Aorta (tissue), 5 donors: Measurements from ENCODE around the gene STXBP4. TPM values are rescaled to one million over a fixed set of nuclear protein-coding genes. Genes with fewer than 3 reads are reported as not detected.

Source experiments
- ATAC-seq: fragments of 200-7000 bp; cut with Tn5 transposase; one replicate; pipeline ENCODE4 v1.9.1; 2022; ENCODE audit warnings: moderate library complexity; ENCODE audit not compliant: low FRiP score
- DNase-seq, 2 donors: peaks; one replicate each; pipeline ENCODE4 v3.0.0-alpha.2; 2020
- H3K27ac ChIP-seq, 2 donors: one replicate each; pipeline ENCODE4 v1.5.1; 2013; ENCODE audit warnings: low read length in 2 of 2, mild to moderate bottlenecking in 2 of 2, moderate library complexity in 2 of 2, control low read depth in 1 of 2, inconsistent platforms in 1 of 2, low read depth in 1 of 2
- H3K27me3 ChIP-seq, 2 donors: one replicate each; pipeline ENCODE4 v1.6.1; 2013; ENCODE audit warnings: control low read depth in 1 of 2, low read length in 1 of 2, mild to moderate bottlenecking in 1 of 2, moderate library complexity in 1 of 2; ENCODE audit not compliant: insufficient read depth in 2 of 2, control insufficient read depth in 1 of 2
- H3K36me3 ChIP-seq, 2 donors: one replicate each; pipeline ENCODE4 v1.6.1; 2013; ENCODE audit warnings: control low read depth in 1 of 2, low read length in 1 of 2, mild to moderate bottlenecking in 1 of 2; ENCODE audit not compliant: insufficient read depth in 2 of 2, control insufficient read depth in 1 of 2
- H3K4me1 ChIP-seq, 2 donors: one replicate each; pipeline ENCODE4 v1.6.1; 2013; ENCODE audit warnings: low read length in 2 of 2, control low read depth in 1 of 2, mild to moderate bottlenecking in 1 of 2, moderate library complexity in 1 of 2; ENCODE audit not compliant: insufficient read depth in 2 of 2, control insufficient read depth in 1 of 2
- H3K4me3 ChIP-seq, 2 donors: one replicate each; pipeline ENCODE4 v1.5.1; 2013; ENCODE audit warnings: low read length in 2 of 2, control low read depth in 1 of 2, mild to moderate bottlenecking in 1 of 2
- H3K9me3 ChIP-seq: one replicate; pipeline ENCODE4 v1.6.1; 2013; ENCODE audit warnings: mild to moderate bottlenecking, low read length; ENCODE audit not compliant: control insufficient read depth
- WGBS, 2 donors: extraction: QIAGEN DNeasy Blood & Tissue Kit; methylation state at CpG; one replicate each; pipeline ENCODE4 v1.1.7; 2013; 5-methylcytosine and 5-hydroxymethylcytosine counted together
- intact Hi-C, 2 donors: fragments of 100-400 bp; cut with DNase I; formaldehyde crosslinking; loops; one replicate each; pipeline versions ENCODE4 v1.14.2 to v1.15.0; 2022
- polyA plus RNA-seq, 2 donors: library from polyadenylated mRNA; stranded (reverse); fragments of 200-250 nt; gene quantifications; one replicate each; pipeline ENCODE4 v1.2.3, GENCODE V29; 2013
- total RNA-seq, 2 donors: library from RNA; stranded (reverse); fragmentation: NEBNext Ultra II Directional; extraction: Animal tissue kit (Norgen Biotek cat#: 25700); gene quantifications; one replicate each; pipeline ENCODE4 v1.2.1, GENCODE V29; 2021
- donor health status: healthy with polysubstance abuse.
- donor health status: Bipolar disorder and iron deficiency.
- donor health status: DM: no; HTN: no; CAD: no.
- donor health status: DM: no; HTN: no; CAD: no.
- donor health status: DM: yes; HTN: yes; CAD: no.

Gene STXBP4
- total and polyA plus RNA-seq, 4 donors, result 0.75 to 21.5 (median 12.2) TPM

- 84 to 96% methylated on average over 1 of the region's 1 CpG for WGBS, 2 donors
- DNase-seq, result no peak
- no peaks in the 10 kb centered on the region for H3K4me1 ChIP-seq
- no peaks in the 10 kb centered on the region for H3K36me3 ChIP-seq
- intact Hi-C loops, result loop anchor here in 1 of 2 donors (5.0 kb wide), 2 partner anchors 306 to 356 kb away; no protein-coding TSS in a partner anchor
- no peak overlapping the region for H3K4me3 ChIP-seq
- no peak overlapping the region for H3K27ac ChIP-seq
- H3K27me3 ChIP-seq, result no peaks in the 10 kb centered on the region
- no peaks in the 10 kb centered on the region for H3K9me3 ChIP-seq
- ATAC-seq, result no peak
These were observed 23.0 kb downstream of the STXBP4 start for GRCh38 chr17:54991567-54991966.

DNA sequence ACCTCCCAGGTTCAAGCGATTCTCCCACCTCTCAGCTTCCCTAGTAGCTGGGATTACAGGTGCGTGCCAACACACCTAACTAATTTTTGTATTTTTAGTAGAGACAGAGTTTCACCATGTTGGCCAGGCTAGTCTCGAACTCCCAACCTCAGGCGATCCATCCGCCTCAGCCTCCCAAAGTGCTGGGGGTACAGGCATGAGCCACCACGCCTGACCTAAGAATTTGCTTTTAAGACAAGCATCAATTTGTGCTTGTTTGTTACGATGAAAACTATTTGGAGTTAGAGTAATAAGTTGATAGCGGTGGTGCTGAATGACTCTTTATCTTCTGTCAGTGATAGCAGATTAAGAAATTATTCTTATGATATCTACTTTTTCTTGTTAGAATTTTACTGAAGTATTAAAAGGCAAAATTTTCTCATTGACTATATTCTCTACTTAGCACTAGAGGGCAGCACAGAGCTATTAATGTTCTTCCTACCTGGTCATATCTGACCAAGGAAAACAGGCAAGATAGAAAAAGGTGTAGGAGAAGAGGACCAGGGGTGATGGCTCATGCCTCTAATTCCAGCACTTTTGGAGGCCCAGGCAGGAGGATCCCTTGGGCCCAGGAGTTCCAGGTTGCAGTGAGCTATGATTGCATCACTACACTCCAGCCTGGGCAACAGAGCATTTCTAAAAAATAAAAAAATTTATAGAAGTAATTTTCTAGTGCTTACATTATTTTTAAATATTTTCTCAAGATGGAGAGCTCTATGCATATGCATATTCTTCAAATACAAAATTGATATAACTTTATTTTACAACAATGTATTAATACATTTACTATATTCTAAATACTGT is 24.5 kb downstream of the STXBP4 start:
- WGBS, 2 donors, result 80 to 83% methylated on average over 8 of the region's 8 CpGs
- no peak for ATAC-seq

DNA sequence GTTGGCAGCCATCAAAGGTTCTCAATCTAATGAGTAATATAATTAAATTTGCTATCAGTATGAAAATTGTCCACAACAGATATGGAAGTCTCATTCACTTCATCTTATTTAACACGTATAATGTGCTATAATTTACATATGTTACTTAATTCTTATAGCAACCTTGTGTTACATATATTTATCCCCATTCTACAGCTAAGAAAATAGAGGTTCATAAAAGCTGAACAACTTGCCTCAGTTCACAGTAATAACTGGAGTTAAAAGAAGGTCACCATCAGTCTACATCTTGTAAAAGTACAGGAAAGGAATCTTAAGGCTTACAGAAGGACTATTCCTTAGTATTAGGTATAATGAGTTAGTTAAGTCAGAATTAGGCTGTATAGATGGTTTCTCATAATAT is 27.9 kb downstream of the STXBP4 start:
- no peaks in the 10 kb centered on the region for H3K27me3 ChIP-seq
- H3K27ac ChIP-seq, result no peak overlapping the region
- no peaks in the 10 kb centered on the region for H3K36me3 ChIP-seq
- H3K9me3 ChIP-seq, result no peaks in the 10 kb centered on the region
- intact Hi-C loops, result loop anchor here (5.0 kb wide), 2 partner anchors 351 to 361 kb away; no protein-coding TSS in a partner anchor
- H3K4me1 ChIP-seq, result no peaks in the 10 kb centered on the region
- WGBS, 2 donors, result 93 to 95% methylated on average over 1 of the region's 1 CpG
- no peak overlapping the region for H3K4me3 ChIP-seq
- ATAC-seq (no peak), DNase-seq (no peak)

More for the DNA sequence above, 24.5 kb downstream of the STXBP4 start:
- Histone ChIP-seq H3K27me3 (no peaks in the 10 kb centered on the region), H3K4me3 (no peak overlapping the region), H3K9me3 (no peaks in the 10 kb centered on the region), H3K4me1 (no peaks in the 10 kb centered on the region), H3K36me3 (no peaks in the 10 kb centered on the region), H3K27ac (no peak overlapping the region)
- intact Hi-C loops, result loop anchor here in 1 of 2 donors (5.0 kb wide), 2 partner anchors 304 to 354 kb away; no protein-coding TSS in a partner anchor
- DNase-seq, result no peak

- no peak overlapping the region for H3K27ac ChIP-seq
These were observed 33.9 kb downstream of the STXBP4 start for GRCh38 chr17:55002458-55002857.

GRCh38 chr17:55004484-55004883 is 35.9 kb downstream of the STXBP4 start:
- no peak for ATAC-seq
- DNase-seq, result no peak
- H3K36me3 ChIP-seq, result peaks cover 0 to 2% of the 10 kb centered on the region in 2 donors
- H3K27ac ChIP-seq, result no peak overlapping the region
- no peak overlapping the region for H3K4me3 ChIP-seq
- no peaks in the 10 kb centered on the region for H3K9me3 ChIP-seq
- intact Hi-C loops, result loop anchor here in 1 of 2 donors (10.0 kb wide), 1 partner anchor 60 kb away; no protein-coding TSS in a partner anchor
- no peaks in the 10 kb centered on the region for H3K4me1 ChIP-seq
- WGBS, 2 donors, result 84 to 88% methylated on average over 5 of the region's 5 CpGs
- no peaks in the 10 kb centered on the region for H3K27me3 ChIP-seq

More at GRCh38 chr17:55002458-55002857, 33.9 kb downstream of the STXBP4 start:
- Histone ChIP-seq H3K9me3 (no peaks in the 10 kb centered on the region), H3K36me3 (no peaks in the 10 kb centered on the region), H3K27me3 (no peaks in the 10 kb centered on the region), H3K4me1 (no peaks in the 10 kb centered on the region), H3K4me3 (no peak overlapping the region)
- DNase-seq, result no peak
- intact Hi-C loops, result loop anchor here in 1 of 2 donors (10.0 kb wide), 1 partner anchor 62 kb away; no protein-coding TSS in a partner anchor
- no peak for ATAC-seq

- H3K36me3 ChIP-seq, result peaks cover 0 to 2% of the 10 kb centered on the region in 2 donors
- no peaks in the 10 kb centered on the region for H3K27me3 ChIP-seq
- H3K4me3 ChIP-seq, result no peak overlapping the region
- ATAC-seq, result no peak
- 95 to 99% methylated on average over 1 of the region's 1 CpG for WGBS, 2 donors
- no peaks in the 10 kb centered on the region for H3K4me1 ChIP-seq
- DNase-seq, result no peak
- intact Hi-C loops, result loop anchor here in 1 of 2 donors (10.0 kb wide), 1 partner anchor 59 kb away; no protein-coding TSS in a partner anchor
- H3K27ac ChIP-seq, result no peak overlapping the region
- no peaks in the 10 kb centered on the region for H3K9me3 ChIP-seq
These were observed 37.0 kb downstream of the STXBP4 start for GRCh38 chr17:55005520-55005919.

- no peaks in the 10 kb centered on the region for H3K27me3 ChIP-seq
- no peak overlapping the region for H3K27ac ChIP-seq
- H3K36me3 ChIP-seq, result no peaks in the 10 kb centered on the region
- ATAC-seq (no peak), DNase-seq (no peak)
- H3K4me1 ChIP-seq, result peaks cover 0 to 4% of the 10 kb centered on the region in 2 donors
- H3K4me3 ChIP-seq, result no peak overlapping the region
- no peaks in the 10 kb centered on the region for H3K9me3 ChIP-seq
- intact Hi-C loops, result no loop called here
- WGBS, 2 donors, result 0 to 4% methylated on average over 1 of the region's 1 CpG
These were observed 55.1 kb downstream of the STXBP4 start for GRCh38 chr17:55023626-55024025.

DNA sequence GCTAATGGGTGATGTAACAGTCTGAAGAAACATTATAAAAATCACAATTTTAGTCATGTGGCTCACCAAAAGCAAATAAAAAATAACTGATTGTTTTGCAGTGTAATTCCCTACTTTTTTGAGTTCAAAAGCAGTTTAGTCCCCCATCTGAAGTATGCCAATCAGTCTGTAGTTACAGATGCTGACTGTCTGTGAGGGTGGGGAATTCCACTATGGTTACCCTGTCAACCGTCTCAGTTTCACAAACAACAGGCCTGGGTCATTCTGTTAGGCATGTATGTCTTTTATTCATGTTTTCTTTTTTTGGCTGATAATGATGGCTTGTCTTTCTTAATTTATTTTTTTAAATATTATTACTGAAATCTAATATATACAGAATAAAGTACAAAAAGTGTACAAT is 69.3 kb downstream of the STXBP4 start:
- no peak overlapping the region for H3K27ac ChIP-seq
- ATAC-seq (no peak), DNase-seq (no peak)
- H3K9me3 ChIP-seq, result no peaks in the 10 kb centered on the region
- no peaks in the 10 kb centered on the region for H3K27me3 ChIP-seq
- no peaks in the 10 kb centered on the region for H3K4me1 ChIP-seq
- intact Hi-C loops, result no loop called here
- 2 to 43% methylated on average over 1 of the region's 1 CpG for WGBS, 2 donors
- no peaks in the 10 kb centered on the region for H3K36me3 ChIP-seq
- H3K4me3 ChIP-seq, result no peak overlapping the region

DNA sequence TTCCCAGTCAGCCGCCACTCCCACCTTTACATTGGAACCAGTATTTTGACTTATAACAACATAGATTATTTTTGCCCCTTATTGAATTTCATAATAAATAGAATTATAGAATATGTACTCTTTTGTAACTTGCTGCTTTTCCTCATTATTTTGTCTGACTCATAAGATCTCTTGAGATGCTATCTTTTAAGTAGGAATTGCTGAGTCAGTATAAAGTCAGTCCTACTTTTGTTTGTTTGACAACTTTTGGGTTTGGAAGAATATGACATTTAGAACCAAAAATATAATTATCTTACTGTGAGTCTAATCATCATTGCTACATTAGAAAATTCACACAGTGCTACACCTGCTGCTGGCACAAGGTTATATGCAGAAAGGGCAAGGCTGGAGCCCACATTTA is 69.7 kb downstream of the STXBP4 start:
- intact Hi-C loops, result no loop called here
- WGBS, 2 donors, result 97 to 99% methylated on average over 1 of the region's 1 CpG
- ATAC-seq, result no peak

More for the DNA sequence above, 69.7 kb downstream of the STXBP4 start:
- no peak for DNase-seq
- no peaks in the 10 kb centered on the region for H3K9me3 ChIP-seq
- H3K4me1 ChIP-seq, result no peaks in the 10 kb centered on the region
- H3K4me3 ChIP-seq, result no peak overlapping the region
- no peaks in the 10 kb centered on the region for H3K27me3 ChIP-seq
- H3K27ac ChIP-seq, result no peak overlapping the region
- H3K36me3 ChIP-seq, result no peaks in the 10 kb centered on the region
